ENCODE results near the gene SCN3B.

GRCh38 chr11:123674297-123674696 is 19.9 kb upstream of the SCN3B start:
- no peak for TF ChIP-seq MAX (IDR thresholded peaks at IDR 0.05)
- no peak for TF ChIP-seq CTCF (IDR thresholded peaks at IDR 0.05; ENCODE audit: low read depth, low read length, missing input control)
- TF ChIP-seq REST (IDR thresholded peaks at IDR 0.05) = no peak
- TF ChIP-seq HNF4A (conservative IDR thresholded peaks at IDR 0.05) = no peak
- TF ChIP-seq ZBTB33 (IDR thresholded peaks at IDR 0.05) = no peak
- no peak for TF ChIP-seq TAF1 (conservative IDR thresholded peaks at IDR 0.05)
- no peak for TF ChIP-seq YY1 (IDR thresholded peaks at IDR 0.05)
- TF ChIP-seq SP1 (IDR thresholded peaks at IDR 0.05) = no peak
- no peak for TF ChIP-seq ATF3 (IDR thresholded peaks at IDR 0.05)
- no peak for TF ChIP-seq JUND (IDR thresholded peaks at IDR 0.05)

Measured in liver (tissue), 3 donors.